ENCODE data around the gene PCBD2.
"Not testable (repeated sequence)": the region's sequence is repeated elsewhere in the genome, so short reads cannot be mapped to it uniquely, and the experiment has no call there.

The PCBD2 gene

GRCh38 chr5:134910752-134911151 is 5.8 kb downstream of the PCBD2 start:
- not testable (repeated sequence) for DNase-seq

GRCh38 chr5:134911285-134912206 is 6.6 kb downstream of the PCBD2 start:
- no peak for DNase-seq

DNA sequence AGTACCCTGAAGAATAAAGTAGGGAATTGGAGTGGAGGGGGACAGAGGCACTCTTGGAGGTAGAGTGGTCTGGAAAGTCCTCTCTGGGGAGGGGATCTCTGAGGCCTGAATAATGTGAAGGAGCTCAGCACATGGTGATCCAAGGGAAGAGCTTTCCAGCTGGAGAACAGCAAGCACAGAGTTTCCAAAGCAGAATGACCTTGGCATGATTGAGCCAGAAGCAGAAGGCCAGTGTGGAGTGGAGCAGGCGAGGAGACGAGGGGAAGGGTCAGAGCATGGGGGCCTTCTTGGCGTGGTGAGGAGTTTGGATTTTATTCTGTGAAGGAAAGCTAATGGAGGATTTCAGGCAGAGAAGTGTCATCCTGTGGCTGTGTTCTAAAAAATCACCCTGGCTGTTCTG is 8.3 kb downstream of the PCBD2 start:
- no peak for DNase-seq

- DNase-seq = no peak
Observed at GRCh38 chr5:134913795-134914194, 8.9 kb downstream of the PCBD2 start.

DNA sequence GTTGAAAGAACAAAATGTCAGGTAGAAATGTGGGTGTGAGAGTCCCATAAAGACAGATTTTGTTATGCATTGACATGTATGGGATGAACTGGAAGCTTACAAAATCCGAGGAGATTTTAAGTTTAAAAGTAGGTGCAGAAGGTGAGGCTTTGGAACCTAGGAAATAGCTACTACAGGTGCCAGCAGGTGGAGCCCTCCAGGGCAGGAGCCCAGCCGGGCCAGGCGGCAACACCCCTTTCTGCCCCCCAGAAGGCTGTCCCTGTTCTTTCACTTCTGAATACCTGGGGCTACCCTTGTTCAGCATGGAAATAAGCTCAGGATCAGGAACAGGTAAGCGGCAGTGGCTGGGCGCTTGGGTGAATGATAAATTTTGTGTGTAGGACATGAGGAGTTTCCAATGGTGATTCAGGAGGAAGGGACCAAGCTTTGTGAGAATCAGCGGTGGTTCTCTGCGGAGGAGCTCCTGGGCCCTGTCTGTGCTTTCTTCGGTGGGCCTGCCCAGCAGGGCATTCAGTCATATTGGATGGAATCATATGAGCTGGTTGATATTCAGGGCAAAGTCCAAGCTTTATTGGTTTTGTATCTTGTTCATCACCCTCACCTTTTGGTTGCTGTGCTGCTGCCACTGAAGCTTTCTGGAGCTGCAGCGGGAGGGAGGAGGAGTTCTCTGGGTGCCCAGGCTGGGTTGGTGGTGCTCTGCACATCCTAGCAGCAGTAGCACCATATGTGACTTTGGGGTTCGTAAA is 12.3 kb downstream of the PCBD2 start:
- DNase-seq = no peak

GRCh38 chr5:134918861-134919260 is 13.9 kb downstream of the PCBD2 start:
- DNase-seq = no peak

GRCh38 chr5:134920848-134921575 is 16.1 kb downstream of the PCBD2 start:
- no peak for DNase-seq

DNA sequence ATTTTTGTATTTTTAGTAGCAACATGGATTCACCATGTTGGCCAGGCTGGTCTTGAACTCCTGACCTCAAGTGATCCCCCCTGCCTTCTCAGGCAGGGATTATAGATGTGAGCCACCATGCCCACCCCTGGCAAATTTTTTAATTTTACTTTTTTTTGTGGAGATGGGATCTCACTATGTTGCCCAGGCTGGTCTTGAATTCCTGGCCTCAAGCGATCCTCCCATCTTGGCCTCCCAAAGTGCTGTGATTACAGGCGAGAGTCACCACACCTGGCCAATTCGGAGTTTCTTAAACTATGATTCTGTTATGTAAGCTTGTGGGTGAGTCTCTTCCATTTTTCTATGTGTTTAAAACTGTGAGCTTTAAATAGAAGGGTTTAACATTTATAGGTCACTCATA is 27.6 kb downstream of the PCBD2 start:
- no peak for DNase-seq

GRCh38 chr5:134934202-134934601 is 29.3 kb downstream of the PCBD2 start:
- no peak for DNase-seq

DNA sequence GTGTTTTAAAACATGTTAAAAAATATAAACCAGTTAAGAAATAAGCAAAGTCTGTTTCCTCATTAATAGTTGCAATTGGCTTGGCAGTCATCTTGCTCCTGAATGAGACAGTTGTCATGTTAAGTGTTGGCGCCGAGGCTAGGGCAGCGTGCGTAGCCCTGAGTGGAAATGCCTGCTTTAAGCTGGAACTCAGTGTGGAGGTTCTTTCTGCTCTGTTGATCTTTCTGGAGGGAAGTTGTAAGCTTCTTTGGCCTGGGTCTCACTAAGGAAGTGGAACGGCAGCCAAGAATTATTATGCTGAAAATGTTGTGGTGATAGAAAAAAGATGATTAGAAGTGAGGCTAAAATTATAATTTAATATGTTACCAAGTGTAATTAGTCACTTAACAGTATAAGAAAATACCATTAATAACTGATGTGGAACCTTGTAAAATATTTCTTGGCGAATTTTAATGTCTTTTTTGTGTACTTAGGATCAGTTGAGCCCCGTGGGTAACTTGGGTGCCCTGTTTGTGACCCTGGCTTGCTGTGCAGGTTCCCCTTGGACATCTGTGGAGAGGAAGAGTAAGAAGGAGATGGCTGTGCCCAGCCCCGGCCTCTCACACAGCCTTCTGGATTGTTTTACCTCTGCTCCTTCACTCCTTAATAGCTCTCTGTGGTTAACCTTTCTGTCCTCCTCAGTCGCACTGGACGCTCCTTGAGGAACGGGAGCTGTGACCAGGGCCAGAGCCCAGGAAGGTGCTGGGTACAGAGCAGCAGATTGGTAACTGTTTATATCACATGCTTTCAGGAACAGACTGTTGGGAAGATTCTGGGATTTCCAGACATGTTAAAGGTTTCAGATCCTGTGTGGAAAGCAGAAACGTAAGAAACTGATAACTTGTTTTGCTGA is 31.0 kb downstream of the PCBD2 start:
- no peak for DNase-seq

- DNase-seq = no peak
Observed at GRCh38 chr5:134937526-134937925, 32.6 kb downstream of the PCBD2 start.

- no peak for DNase-seq
Observed at GRCh38 chr5:134938030-134938429, 33.1 kb downstream of the PCBD2 start.

DNA sequence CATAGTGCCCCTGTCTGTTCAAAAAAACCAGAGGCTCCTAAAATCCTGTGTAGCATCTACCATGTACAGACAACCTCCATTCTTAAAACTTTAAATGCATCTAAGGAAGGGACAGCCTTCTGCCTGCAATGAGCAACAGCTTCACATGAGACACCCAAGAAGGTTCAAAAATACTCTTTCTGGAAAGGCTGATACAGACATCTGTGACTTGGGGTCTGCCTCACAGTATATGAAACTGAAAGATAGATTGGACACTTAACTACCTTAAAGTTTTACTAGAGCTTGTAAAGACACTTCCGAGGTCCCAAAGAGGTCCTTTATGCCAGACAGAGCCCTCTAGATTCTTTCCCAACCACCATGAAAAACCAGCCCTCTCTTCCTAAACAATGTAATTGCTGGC is 34.6 kb downstream of the PCBD2 start:
- no peak for DNase-seq

DNA sequence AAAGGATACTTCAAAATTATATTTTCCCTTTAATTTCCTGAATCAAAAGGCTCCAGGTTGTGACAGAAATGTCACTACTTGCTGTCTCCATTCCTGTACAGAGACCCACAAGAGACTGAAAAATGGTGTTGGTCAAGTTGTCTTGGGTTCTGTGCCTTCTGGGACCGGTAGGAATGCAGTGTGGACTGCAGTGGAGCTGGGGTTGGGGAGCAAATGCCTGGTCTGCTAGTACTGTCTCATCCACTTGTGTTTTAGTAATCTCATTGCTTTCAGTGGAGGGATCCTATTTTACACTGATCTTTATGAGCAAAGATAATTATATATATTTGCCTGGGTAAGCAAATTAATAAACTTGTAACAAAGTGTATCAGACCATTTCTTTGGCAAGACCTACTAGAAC is 38.6 kb downstream of the PCBD2 start:
- no peak for DNase-seq

GRCh38 chr5:134944630-134945029 is 39.7 kb downstream of the PCBD2 start:
- DNase-seq = no peak

- DNase-seq = no peak
Observed at GRCh38 chr5:134945041-134945440, 40.1 kb downstream of the PCBD2 start.

DNA sequence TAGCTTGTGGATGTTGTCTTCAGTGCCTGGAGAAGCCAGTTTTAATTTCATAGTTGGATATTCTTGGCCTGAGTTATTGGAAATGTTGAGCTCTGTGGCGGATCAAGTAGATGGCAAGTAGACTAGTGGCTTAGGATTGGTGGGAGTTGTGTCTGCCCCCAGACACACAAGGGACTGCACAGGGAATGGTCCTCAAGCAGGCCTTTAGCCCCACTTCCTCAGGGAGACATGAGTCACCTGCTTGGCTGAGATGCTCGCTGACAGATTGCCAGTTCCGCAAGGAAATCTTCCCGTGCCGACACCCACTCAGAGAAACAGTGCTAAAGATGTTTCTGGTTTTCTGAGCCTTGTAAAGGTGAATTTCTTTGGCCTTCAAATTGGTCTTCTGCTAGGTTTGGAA is 44.0 kb downstream of the PCBD2 start:
- DNase-seq = no peak

DNA sequence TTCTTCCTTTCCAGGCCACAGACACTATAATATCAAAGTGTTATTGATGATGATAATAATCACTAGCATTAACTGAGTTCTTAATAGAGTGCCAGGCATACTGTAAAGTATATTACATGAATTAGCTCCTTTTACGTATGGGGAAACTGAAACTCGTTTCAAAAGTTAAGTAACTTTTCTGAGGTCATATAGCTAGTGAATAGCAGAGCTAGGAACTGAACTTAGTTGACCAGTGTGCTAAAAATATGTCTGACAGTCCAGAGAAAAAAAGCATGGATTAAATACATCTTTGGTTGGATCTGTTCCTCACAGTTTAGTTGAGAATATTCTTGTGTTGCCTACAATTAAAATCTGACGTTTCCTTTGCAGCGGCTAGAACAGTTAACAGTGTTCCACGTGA is 44.4 kb downstream of the PCBD2 start:
- no peak for DNase-seq

DNA sequence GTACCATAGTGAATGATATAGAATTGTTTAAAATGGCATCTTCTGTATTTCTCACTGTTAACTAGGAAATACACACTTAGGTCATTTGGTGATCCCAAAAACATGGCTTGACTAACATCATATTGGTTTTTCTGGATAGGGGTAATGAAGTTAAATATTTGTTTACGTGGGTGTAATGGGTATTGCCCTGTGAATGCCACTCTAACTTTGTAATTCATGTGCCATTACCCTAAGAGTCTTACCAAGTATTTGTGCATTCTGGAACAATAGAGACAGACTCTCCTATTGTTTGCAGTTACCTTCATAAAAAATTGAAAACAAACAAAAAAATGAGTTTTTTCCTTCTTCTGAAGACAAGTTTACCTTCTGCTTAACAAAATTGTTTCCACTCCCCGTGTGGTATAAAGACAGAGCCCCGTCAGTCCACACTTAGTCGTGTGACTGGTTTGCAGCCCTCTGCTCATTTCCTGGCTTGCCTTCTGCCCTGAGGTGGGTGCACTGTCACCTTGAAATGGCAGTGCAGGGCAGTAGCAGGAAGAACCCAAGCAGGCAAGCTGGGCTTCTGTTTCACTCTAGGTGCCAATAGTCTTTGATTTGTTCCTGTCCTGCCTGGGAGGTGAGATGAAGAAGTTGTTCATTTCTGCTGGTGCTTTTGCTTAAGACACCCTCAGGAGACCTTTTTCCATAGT is 53.1 kb downstream of the PCBD2 start:
- no peak for DNase-seq

DNA sequence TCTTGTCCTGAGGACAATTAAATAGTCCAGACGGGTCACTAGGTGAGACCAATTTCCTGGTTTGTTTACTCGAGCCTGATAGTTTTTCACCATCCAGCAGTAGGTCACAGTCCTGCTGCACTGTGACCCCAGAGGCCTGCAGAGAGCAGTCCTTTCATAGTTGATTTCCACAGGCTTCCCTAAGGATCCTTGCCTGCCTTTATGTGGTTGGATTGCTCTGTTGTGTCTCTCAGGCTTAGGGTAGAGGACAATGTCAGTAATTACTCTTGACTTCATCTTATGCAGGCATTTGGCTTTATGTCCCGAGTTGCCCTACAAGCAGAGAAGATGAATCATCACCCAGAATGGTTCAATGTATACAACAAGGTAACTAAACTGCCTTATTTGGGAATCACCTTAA is 53.8 kb downstream of the PCBD2 start:
- no peak for DNase-seq

GRCh38 chr5:134963098-134963497 is 58.2 kb downstream of the PCBD2 start:
- no peak for DNase-seq

Measured in CD4-positive, alpha-beta T cell treated with Interleukin-10 for 1 hour (primary cell).